ENCODE results near the gene RETN.

- TF ChIP-seq POLR2A (IDR thresholded peaks at IDR 0.05; ENCODE audit: low read length) = no peak
- TF ChIP-seq GATA1 (IDR thresholded peaks at IDR 0.05; ENCODE audit: low read depth, low read length) = no peak
Measured at GRCh38 chr19:7628589-7629311, 40.1 kb upstream of the RETN start.

Data from erythroblast (primary cell).